Fibroblast of mammary gland (primary cell): ENCODE data around the gene LAMA2.
A peak's percentile ranks its signal among the peaks of the same experiment; 100 is the strongest.

Experiments used
- DNase-seq: peaks from one replicate; pipeline ENCODE4 v3.0.0-alpha.2; 2010; ENCODE audit warnings: low read depth
- H3K4me3 ChIP-seq: 2 replicates; pipeline ENCODE4 v1.5.1; 2011; ENCODE audit warnings: low read depth, mild to moderate bottlenecking, low read length, moderate library complexity; ENCODE audit not compliant: control insufficient read depth
- CTCF ChIP-seq: conservative IDR thresholded peaks from 2 replicates; pipeline ENCODE4 v1.5.1; 2011; ENCODE audit warnings: low read depth, low read length, inconsistent platforms; ENCODE audit not compliant: control insufficient read depth, insufficient read depth

Gene LAMA2

DNA sequence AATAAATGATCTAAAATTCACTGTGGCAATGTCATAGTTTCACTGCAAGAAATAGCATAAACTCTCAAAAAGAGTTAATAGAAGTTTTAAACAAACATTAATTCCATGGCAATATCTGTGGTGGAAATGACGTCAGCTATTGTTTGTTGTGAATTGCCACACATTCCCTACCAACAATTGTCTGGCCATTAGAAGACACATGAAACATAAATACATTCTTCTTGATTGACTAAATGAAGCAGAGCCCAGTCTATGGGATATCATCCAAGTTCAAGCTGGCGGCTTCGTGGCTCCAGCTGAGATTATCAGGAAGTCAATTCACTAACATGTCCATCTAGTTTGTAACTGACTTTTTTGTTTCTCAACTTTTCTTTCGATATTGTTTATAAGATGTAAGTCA lies 458.0 kb downstream of the LAMA2 start:
- no peak for TF ChIP-seq CTCF
- peak; percentile 48 for DNase-seq

DNA sequence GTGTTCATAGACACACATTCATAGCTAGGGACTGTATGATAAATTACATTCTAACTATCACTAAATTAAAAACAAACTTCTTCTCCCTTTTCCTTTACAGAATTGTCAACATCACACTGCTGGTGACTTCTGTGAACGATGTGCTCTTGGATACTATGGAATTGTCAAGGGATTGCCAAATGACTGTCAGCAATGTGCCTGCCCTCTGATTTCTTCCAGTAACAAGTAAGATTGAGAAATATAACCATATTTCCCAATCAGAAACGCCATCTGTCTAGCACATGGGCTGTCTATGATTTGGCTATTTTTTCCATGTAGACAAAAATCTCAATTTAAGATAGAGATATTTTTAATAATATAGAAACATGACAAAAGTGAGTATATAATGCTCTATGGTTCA lies 459.3 kb downstream of the LAMA2 start:
- no peak overlapping the region for H3K4me3 ChIP-seq
- peak; percentile 88 for DNase-seq
- TF ChIP-seq CTCF: no peak

More for the DNA sequence above, 458.0 kb downstream of the LAMA2 start:
- no peak overlapping the region for H3K4me3 ChIP-seq

DNA sequence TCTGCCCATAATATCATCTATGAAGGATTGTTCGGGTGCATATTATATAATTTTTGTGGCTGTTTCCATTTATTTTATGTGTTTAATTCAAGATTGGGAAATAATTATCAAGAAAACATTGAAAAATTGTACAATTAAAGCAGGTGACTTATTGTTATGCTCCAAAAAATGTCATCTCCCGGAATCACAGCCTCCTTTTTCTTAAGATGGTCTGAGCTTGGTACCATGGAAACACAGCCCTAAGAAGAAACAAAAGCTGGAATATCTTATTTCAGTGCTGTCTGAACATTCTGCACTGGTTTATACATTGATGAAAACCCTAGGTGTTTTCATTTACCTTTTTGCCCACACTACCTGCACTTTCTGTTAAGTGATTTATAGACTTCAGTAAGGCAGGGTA lies 459.9 kb downstream of the LAMA2 start:
- TF ChIP-seq CTCF: no peak
- DNase-seq: no peak
- H3K4me3 ChIP-seq: no peak overlapping the region

- DNase-seq: no peak
- TF ChIP-seq CTCF: no peak
- no peak overlapping the region for H3K4me3 ChIP-seq
Observed at GRCh38 chr6:129344379-129344778, 461.4 kb downstream of the LAMA2 start.

GRCh38 chr6:129345890-129346289 lies 463.0 kb downstream of the LAMA2 start:
- TF ChIP-seq CTCF: no peak
- no peak overlapping the region for H3K4me3 ChIP-seq
- DNase-seq: peak; percentile 89

GRCh38 chr6:129346964-129347363 lies 464.0 kb downstream of the LAMA2 start:
- no peak for DNase-seq
- no peak overlapping the region for H3K4me3 ChIP-seq
- TF ChIP-seq CTCF: no peak

DNA sequence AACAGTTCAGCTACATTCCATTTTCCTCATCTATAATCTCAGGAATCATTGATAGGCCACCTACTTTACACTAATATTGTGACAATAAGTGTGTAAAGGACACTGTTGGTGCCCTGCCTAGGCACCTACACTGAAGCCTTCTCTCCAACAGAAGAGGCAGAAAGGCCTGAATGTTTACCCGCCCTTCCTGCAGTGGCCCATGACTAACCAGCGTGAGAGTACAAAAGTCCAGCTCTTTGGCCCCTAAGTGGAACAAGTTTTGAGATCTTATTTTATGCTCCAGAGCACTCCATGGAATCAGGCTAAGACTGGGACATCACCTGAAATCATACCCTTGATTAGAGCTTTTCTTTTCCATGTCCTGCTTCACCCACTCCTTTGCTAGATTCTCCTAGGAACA lies 467.3 kb downstream of the LAMA2 start:
- DNase-seq: no peak
- no peak for TF ChIP-seq CTCF

More for the DNA sequence above, 467.3 kb downstream of the LAMA2 start:
- H3K4me3 ChIP-seq: no peak overlapping the region
